Endothelial cell (in vitro differentiated cells): ENCODE data around the gene GJA10. TPM values are rescaled to one million over a fixed set of nuclear protein-coding genes. Genes with fewer than 3 reads are reported as not detected.

Experiments used
- DNase-seq: peaks from one replicate; pipeline ENCODE4 v3.0.0; 2021; ENCODE audit warnings: low spot score
- H3K27ac Mint-ChIP-seq: one replicate; pipeline ENCODE4 v1.8.0; 2021; ENCODE audit warnings: mixed read lengths, inconsistent platforms; ENCODE audit not compliant: unreplicated experiment
- H3K27me3 Mint-ChIP-seq: one replicate; pipeline ENCODE4 v1.8.0; 2021; ENCODE audit warnings: mild to moderate bottlenecking, moderate library complexity, mixed read lengths, inconsistent platforms; ENCODE audit not compliant: unreplicated experiment
- H3K36me3 Mint-ChIP-seq: one replicate; pipeline ENCODE4 v1.8.0; 2021; ENCODE audit warnings: mild to moderate bottlenecking, low read depth, mixed read lengths, inconsistent platforms; ENCODE audit not compliant: unreplicated experiment
- H3K4me1 Mint-ChIP-seq: one replicate; pipeline ENCODE4 v1.8.0; 2021; ENCODE audit warnings: mild to moderate bottlenecking, mixed read lengths, inconsistent platforms; ENCODE audit not compliant: unreplicated experiment
- H3K4me3 Mint-ChIP-seq: one replicate; pipeline ENCODE4 v1.8.0; 2021; ENCODE audit warnings: mild to moderate bottlenecking, mixed read lengths, inconsistent platforms; ENCODE audit not compliant: unreplicated experiment
- H3K9me3 Mint-ChIP-seq: one replicate; pipeline ENCODE4 v1.8.0; 2021; ENCODE audit warnings: mixed read lengths, inconsistent platforms; ENCODE audit not compliant: unreplicated experiment
- total RNA-seq: library from RNA; stranded (reverse); fragmentation: NEBNext Ultra II Directional; extraction: Animal tissue kit (Norgen Biotek cat#: 25700); gene quantifications from one replicate; pipeline ENCODE4 v1.2.1, GENCODE V29; 2021; ENCODE audit not compliant: unreplicated experiment
- TF ChIP-seq, protein P1 (sequence below): fragments of 200-600 bp; sonication (generic); IDR thresholded peaks from one replicate; pipeline ENCODE4 v1.5.0; 2021; ENCODE audit warnings: antibody characterized with exemption; ENCODE audit not compliant: unreplicated experiment

The GJA10 gene
- total RNA-seq, 1 donor from 2014 or later, result not detected

DNA sequence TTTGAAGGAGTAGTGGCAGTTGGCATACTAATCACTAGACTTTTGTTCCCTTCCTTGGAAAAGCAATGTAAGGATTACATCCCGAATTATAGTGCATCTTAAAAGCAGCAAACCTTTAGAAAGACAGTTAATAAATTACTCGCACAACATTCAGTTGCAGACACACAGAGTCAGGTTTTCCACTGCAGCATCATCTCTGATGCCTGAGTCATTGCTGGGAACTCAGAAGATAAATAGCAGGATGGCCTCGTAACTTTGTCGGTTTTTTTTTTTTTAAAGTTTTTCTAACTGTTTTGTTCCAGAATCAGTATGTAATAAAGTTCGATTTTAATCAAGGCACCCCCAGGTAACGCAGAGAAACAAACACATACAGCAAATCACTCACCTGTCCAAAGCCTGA is 34.3 kb downstream of the GJA10 start:
- peak overlapping the region; percentile 86 for H3K27ac Mint-ChIP-seq
- no peaks in the 10 kb centered on the region for H3K9me3 Mint-ChIP-seq
- no peak overlapping the region for H3K4me3 Mint-ChIP-seq
- H3K4me1 Mint-ChIP-seq, result peaks cover 10% of the 10 kb centered on the region
- H3K36me3 Mint-ChIP-seq, result peaks cover 5% of the 10 kb centered on the region
- no peak for DNase-seq
- no peaks in the 10 kb centered on the region for H3K27me3 Mint-ChIP-seq
- TF ChIP-seq, protein P1, sequence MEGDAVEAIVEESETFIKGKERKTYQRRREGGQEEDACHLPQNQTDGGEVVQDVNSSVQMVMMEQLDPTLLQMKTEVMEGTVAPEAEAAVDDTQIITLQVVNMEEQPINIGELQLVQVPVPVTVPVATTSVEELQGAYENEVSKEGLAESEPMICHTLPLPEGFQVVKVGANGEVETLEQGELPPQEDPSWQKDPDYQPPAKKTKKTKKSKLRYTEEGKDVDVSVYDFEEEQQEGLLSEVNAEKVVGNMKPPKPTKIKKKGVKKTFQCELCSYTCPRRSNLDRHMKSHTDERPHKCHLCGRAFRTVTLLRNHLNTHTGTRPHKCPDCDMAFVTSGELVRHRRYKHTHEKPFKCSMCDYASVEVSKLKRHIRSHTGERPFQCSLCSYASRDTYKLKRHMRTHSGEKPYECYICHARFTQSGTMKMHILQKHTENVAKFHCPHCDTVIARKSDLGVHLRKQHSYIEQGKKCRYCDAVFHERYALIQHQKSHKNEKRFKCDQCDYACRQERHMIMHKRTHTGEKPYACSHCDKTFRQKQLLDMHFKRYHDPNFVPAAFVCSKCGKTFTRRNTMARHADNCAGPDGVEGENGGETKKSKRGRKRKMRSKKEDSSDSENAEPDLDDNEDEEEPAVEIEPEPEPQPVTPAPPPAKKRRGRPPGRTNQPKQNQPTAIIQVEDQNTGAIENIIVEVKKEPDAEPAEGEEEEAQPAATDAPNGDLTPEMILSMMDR, result no peak

DNA sequence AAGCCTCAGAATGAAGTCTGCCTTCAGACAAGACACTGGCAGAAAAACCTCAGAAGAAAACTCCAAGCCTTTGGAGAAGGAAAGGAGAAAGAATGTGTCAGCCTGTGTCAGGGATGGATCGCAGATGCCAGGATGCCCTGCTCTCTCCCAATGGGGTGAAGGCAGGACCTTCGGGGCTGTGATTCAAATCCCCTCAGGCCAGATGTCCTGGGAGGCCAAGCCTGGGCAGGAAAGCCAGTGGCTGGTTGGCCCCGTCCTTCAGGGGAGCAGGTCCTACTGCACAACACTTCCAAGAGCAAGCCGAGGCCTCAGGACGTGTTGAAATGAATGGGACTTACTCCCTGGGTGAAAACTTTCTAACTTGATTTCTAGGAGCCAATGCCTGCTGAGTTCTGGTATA is 36.5 kb downstream of the GJA10 start:
- TF ChIP-seq, protein P1, result no peak
- Mint-ChIP-seq H3K4me1 (peaks cover 10% of the 10 kb centered on the region), H3K9me3 (no peaks in the 10 kb centered on the region), H3K36me3 (peaks cover 5% of the 10 kb centered on the region), H3K27me3 (no peaks in the 10 kb centered on the region), H3K4me3 (no peak overlapping the region), H3K27ac (no peak overlapping the region)
- DNase-seq, result no peak

DNA sequence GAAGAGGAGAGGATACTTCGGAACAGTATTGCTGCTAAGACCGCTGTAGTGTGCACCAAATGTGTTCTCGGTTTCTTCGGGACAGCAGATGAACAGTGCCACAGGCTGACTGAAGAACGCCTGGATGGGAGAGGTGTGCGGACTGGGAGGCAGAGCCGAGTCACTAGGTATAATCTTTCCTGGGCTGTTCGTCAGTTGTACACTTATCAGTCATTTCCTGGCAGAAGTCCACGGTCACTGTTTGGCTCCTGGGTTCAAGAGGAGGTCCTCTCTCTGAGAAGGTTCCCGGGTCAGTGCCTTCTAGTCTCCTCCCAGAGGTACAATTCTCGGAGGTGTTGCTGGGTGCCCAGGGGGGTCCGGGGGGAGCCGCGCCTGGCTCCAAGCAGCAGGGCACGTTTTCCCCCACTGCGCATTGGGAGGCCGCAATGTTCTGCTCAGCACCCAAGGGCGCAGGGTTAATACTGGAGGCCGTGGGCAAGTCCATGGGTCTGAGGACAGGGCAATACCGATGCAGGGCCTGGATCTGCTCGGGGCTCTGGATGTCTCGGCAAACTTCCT is 38.1 kb downstream of the GJA10 start:
- Mint-ChIP-seq H3K4me3 (no peak overlapping the region), H3K27ac (no peak overlapping the region), H3K4me1 (peaks cover 10% of the 10 kb centered on the region), H3K9me3 (no peaks in the 10 kb centered on the region), H3K27me3 (no peaks in the 10 kb centered on the region), H3K36me3 (peaks cover 5% of the 10 kb centered on the region)
- TF ChIP-seq, protein P1, result no peak
- no peak for DNase-seq

DNA sequence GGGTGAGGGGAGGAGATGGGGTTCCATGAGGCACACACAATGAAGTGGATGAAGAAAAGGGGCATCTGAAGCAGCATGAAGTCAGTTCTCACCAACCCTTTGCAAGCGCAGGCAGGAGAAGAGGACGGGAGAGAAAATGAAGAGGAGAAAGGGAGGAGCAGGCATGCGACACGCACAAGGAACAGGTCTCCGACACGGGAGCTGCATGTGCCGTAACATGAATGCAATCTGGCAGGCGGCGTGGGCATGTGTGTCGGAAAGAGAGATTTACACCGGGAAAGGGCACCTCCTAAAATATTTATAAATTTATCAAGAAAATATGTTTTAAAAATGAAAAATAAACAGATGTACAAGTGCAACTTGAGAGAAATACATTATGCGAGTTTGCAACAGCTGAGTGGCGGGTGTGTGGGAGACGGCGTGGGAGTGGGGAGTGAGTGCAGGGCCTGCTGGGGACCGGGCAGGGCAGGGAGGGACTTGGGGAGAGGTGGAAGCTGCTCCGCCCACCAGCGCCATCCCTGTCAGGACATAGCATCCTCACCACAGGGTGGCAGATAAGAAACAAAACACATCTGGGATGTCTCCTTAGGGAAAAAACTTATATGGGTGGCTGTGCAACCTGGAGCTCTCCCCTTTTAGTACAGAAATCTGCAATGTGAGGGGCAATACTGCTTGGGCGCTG is 40.6 kb downstream of the GJA10 start:
- no peaks in the 10 kb centered on the region for H3K27me3 Mint-ChIP-seq
- H3K4me3 Mint-ChIP-seq, result no peak overlapping the region
- peaks cover 5% of the 10 kb centered on the region for H3K36me3 Mint-ChIP-seq
- TF ChIP-seq, protein P1, result no peak
- no peaks in the 10 kb centered on the region for H3K4me1 Mint-ChIP-seq
- no peak for DNase-seq
- H3K27ac Mint-ChIP-seq, result no peak overlapping the region
- no peaks in the 10 kb centered on the region for H3K9me3 Mint-ChIP-seq

DNA sequence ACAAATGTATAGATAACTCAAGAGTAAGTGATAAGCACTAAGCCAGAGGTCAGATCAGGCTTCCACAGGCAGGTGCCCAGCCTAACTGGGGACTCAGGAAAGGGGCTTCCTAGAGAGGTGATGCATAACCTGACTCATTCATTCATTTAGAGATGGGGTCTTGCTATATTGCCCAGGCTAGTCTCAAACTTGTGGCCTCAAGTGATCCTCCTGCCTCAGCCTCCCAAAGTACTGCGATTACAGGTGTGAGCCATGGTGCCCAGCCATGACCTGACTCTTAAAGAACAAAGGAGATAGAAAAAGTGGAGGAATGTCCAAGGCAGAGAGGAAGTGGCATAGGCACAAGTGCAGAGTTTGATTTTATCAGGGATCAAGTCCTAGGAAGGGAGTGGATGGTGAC is 41.9 kb downstream of the GJA10 start:
- H3K9me3 Mint-ChIP-seq, result no peaks in the 10 kb centered on the region
- DNase-seq, result no peak
- no peaks in the 10 kb centered on the region for H3K4me1 Mint-ChIP-seq
- no peak overlapping the region for H3K4me3 Mint-ChIP-seq
- no peak overlapping the region for H3K27ac Mint-ChIP-seq
- no peaks in the 10 kb centered on the region for H3K27me3 Mint-ChIP-seq
- TF ChIP-seq, protein P1, result no peak
- H3K36me3 Mint-ChIP-seq, result peaks cover 5% of the 10 kb centered on the region
